Mucosa of descending colon (tissue), 3 donors: Measurements from ENCODE around the gene RERG. TPM values are rescaled to one million over a fixed set of nuclear protein-coding genes. Genes with fewer than 3 reads are reported as not detected.

Experiments
- ATAC-seq: fragments of 200-7000 bp; cut with Tn5 transposase; one replicate; pipeline ENCODE4 v1.9.1; 2020; ENCODE audit warnings: mild to moderate bottlenecking, moderate library complexity
- DNase-seq, 3 donors: peaks; one replicate each; pipeline ENCODE4 v3.0.0-alpha.2; 2020
- H3K36me3 ChIP-seq: fragments of 200-600 bp; one replicate; pipeline ENCODE4 v1.8.0; 2021; ENCODE audit warnings: low read depth, mild to moderate bottlenecking
- H3K4me1 ChIP-seq: fragments of 200-600 bp; one replicate; pipeline ENCODE4 v1.8.0; 2021; ENCODE audit warnings: low read depth, mild to moderate bottlenecking
- H3K4me3 ChIP-seq: fragments of 200-600 bp; one replicate; pipeline ENCODE4 v1.8.0; 2021; ENCODE audit warnings: mild to moderate bottlenecking
- H3K9me3 ChIP-seq: fragments of 200-600 bp; one replicate; pipeline ENCODE4 v1.8.0; 2021; ENCODE audit warnings: mild to moderate bottlenecking
- CTCF ChIP-seq: fragments of 200-600 bp; IDR thresholded peaks from one replicate; pipeline ENCODE4 v1.8.0; 2022; ENCODE audit warnings: antibody characterized with exemption, mild to moderate bottlenecking
- intact Hi-C, 2 donors: fragments of 100-400 bp; cut with DNase I in 1 of 2; cut with micrococcal nuclease in 1 of 2; formaldehyde crosslinking; loops; one replicate each; pipeline versions ENCODE4 v1.11.0 to v1.11.1; 2022; cut with DNase I, micrococcal nuclease
- total RNA-seq, 3 donors: library from RNA; stranded (reverse); fragmentation: NEBNext Ultra II Directional in 2 of 3; extraction: Animal tissue kit (Norgen Biotek cat#: 25700) in 2 of 3; gene quantifications; one replicate each; pipeline versions ENCODE4 v1.2.1 to v1.2.4, GENCODE V29; 2021 to 2023
- donor health status: DM: no; HTN: no; CAD: no; lungs with moderate emphysema.
- donor health status: DM: no; HTN: no; CAD: no.
- donor health status: DM: no; HTN: yes; CAD: no.

The RERG gene
- total RNA-seq, 3 donors from 2014 or later = 1.4 to 31.6 (median 5.2) TPM

GRCh38 chr12:15234508-15234907 is 13.3 kb upstream of the RERG start:
- TF ChIP-seq CTCF = no peak
- intact Hi-C loops = no loop called here
- no peaks in the 10 kb centered on the region for H3K36me3 ChIP-seq
- DNase-seq (no peak), ATAC-seq (no peak)
- H3K9me3 ChIP-seq = no peaks in the 10 kb centered on the region
- no peaks in the 10 kb centered on the region for H3K4me1 ChIP-seq
- no peak overlapping the region for H3K4me3 ChIP-seq

GRCh38 chr12:15234011-15234410 is 12.8 kb upstream of the RERG start:
- ATAC-seq = no peak
- no peak for TF ChIP-seq CTCF
- no peak for DNase-seq
- intact Hi-C loops = no loop called here
- Histone ChIP-seq H3K4me1 (no peaks in the 10 kb centered on the region), H3K9me3 (no peaks in the 10 kb centered on the region), H3K36me3 (no peaks in the 10 kb centered on the region), H3K4me3 (no peak overlapping the region)

- no peak for ATAC-seq
- intact Hi-C loops = no loop called here
- DNase-seq = no peak
- no peak overlapping the region for H3K4me3 ChIP-seq
- TF ChIP-seq CTCF = no peak
- no peaks in the 10 kb centered on the region for H3K9me3 ChIP-seq
- no peaks in the 10 kb centered on the region for H3K36me3 ChIP-seq
- no peaks in the 10 kb centered on the region for H3K4me1 ChIP-seq
Observed at GRCh38 chr12:15232959-15233358, 11.7 kb upstream of the RERG start.

GRCh38 chr12:15231493-15231892 is 10.3 kb upstream of the RERG start:
- DNase-seq = no peak
- H3K36me3 ChIP-seq = no peaks in the 10 kb centered on the region
- intact Hi-C loops = no loop called here
- TF ChIP-seq CTCF = no peak
- ATAC-seq = no peak
- H3K9me3 ChIP-seq = no peaks in the 10 kb centered on the region
- H3K4me1 ChIP-seq = no peaks in the 10 kb centered on the region
- H3K4me3 ChIP-seq = no peak overlapping the region

- Histone ChIP-seq H3K4me1 (no peaks in the 10 kb centered on the region), H3K36me3 (no peaks in the 10 kb centered on the region), H3K9me3 (no peaks in the 10 kb centered on the region), H3K4me3 (no peak overlapping the region)
- intact Hi-C loops = no loop called here
- DNase-seq (no peak), ATAC-seq (no peak)
- no peak for TF ChIP-seq CTCF
Observed at GRCh38 chr12:15230751-15231150, 9.5 kb upstream of the RERG start.

GRCh38 chr12:15230137-15230536 is 8.9 kb upstream of the RERG start:
- ATAC-seq (no peak), DNase-seq (no peak)
- Histone ChIP-seq H3K9me3 (no peaks in the 10 kb centered on the region), H3K4me1 (no peaks in the 10 kb centered on the region), H3K36me3 (no peaks in the 10 kb centered on the region), H3K4me3 (no peak overlapping the region)
- intact Hi-C loops = no loop called here
- no peak for TF ChIP-seq CTCF
